Calu3 (cell line): ENCODE results near the gene CUL3. TPM values are rescaled to one million over a fixed set of nuclear protein-coding genes. Genes with fewer than 3 reads are reported as not detected.
"Not testable (repeated sequence)": the region's sequence is repeated elsewhere in the genome, so short reads cannot be mapped to it uniquely, and the experiment has no call there.

Experiments used
- BruUV-seq: library from RNA; stranded (reverse); fragments of 400-500 nt; replicated peaks from 2 replicates; lab custom pipeline; 2021; lab: Mats Ljungman, UMichigan
- CTCF ChIA-PET: fragments of 300-600 bp; sonication (Branson Sonifier 250); formaldehyde crosslinking; loops from one replicate; lab custom pipeline; 2022; ENCODE audit warnings: antibody characterized with exemption; lab: Charles Lee
- DNase-seq: peaks from one replicate; pipeline ENCODE4 v3.0.0; 2022
- H3K27ac Mint-ChIP-seq: one replicate; pipeline ENCODE4 v1.8.0; 2022; ENCODE audit warnings: mixed read lengths; ENCODE audit not compliant: unreplicated experiment
- H3K27me3 Mint-ChIP-seq: one replicate; pipeline ENCODE4 v1.8.0; 2022; ENCODE audit warnings: mixed read lengths; ENCODE audit not compliant: unreplicated experiment
- H3K36me3 Mint-ChIP-seq: one replicate; pipeline ENCODE4 v1.8.0; 2022; ENCODE audit warnings: mild to moderate bottlenecking, moderate library complexity, mixed read lengths; ENCODE audit not compliant: insufficient read depth, unreplicated experiment
- H3K4me1 Mint-ChIP-seq: one replicate; pipeline ENCODE4 v1.8.0; 2022; ENCODE audit warnings: mild to moderate bottlenecking, low read depth, mixed read lengths; ENCODE audit not compliant: unreplicated experiment
- H3K4me3 Mint-ChIP-seq: one replicate; pipeline ENCODE4 v1.8.0; 2022; ENCODE audit warnings: mild to moderate bottlenecking, low read depth, moderate library complexity, mixed read lengths; ENCODE audit not compliant: unreplicated experiment
- H3K9me3 Mint-ChIP-seq: one replicate; pipeline ENCODE4 v1.8.0; 2022; ENCODE audit warnings: low read depth, mixed read lengths; ENCODE audit not compliant: unreplicated experiment
- intact Hi-C: fragments of 100-400 bp; cut with micrococcal nuclease; formaldehyde crosslinking; loops from one replicate; pipeline ENCODE4 v1.10.0; 2022; ENCODE audit not compliant: unreplicated experiment
- total RNA-seq: library from RNA; stranded (reverse); gene quantifications from 2 replicates; pipeline ENCODE4 v1.2.3, GENCODE V29; 2022
- TF ChIP-seq, protein P1 (sequence below): fragments of 200-600 bp; IDR thresholded peaks from one replicate; pipeline ENCODE4 v1.8.0; 2022; ENCODE audit warnings: antibody characterized with exemption; ENCODE audit not compliant: unreplicated experiment

Gene CUL3
- total RNA-seq, 1 experiment from 2014 or later, result 89.3 TPM

- CTCF ChIA-PET, result interaction anchor here (0.9 kb wide), 1 partner anchor 99 kb away, joined by 3 read pairs; no protein-coding TSS in a partner anchor
- peak; percentile 27 for DNase-seq
- H3K27me3 Mint-ChIP-seq, result no peaks in the 10 kb centered on the region
- H3K4me3 Mint-ChIP-seq, result peak overlapping the region; percentile 91
- BruUV-seq, result no TSS peak
- peaks cover 38% of the 10 kb centered on the region for H3K36me3 Mint-ChIP-seq
- TF ChIP-seq, protein P1, sequence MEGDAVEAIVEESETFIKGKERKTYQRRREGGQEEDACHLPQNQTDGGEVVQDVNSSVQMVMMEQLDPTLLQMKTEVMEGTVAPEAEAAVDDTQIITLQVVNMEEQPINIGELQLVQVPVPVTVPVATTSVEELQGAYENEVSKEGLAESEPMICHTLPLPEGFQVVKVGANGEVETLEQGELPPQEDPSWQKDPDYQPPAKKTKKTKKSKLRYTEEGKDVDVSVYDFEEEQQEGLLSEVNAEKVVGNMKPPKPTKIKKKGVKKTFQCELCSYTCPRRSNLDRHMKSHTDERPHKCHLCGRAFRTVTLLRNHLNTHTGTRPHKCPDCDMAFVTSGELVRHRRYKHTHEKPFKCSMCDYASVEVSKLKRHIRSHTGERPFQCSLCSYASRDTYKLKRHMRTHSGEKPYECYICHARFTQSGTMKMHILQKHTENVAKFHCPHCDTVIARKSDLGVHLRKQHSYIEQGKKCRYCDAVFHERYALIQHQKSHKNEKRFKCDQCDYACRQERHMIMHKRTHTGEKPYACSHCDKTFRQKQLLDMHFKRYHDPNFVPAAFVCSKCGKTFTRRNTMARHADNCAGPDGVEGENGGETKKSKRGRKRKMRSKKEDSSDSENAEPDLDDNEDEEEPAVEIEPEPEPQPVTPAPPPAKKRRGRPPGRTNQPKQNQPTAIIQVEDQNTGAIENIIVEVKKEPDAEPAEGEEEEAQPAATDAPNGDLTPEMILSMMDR, result no peak
- H3K4me1 Mint-ChIP-seq, result peaks cover 22% of the 10 kb centered on the region
- H3K27ac Mint-ChIP-seq, result peak overlapping the region; percentile 95
- no peaks in the 10 kb centered on the region for H3K9me3 Mint-ChIP-seq
- intact Hi-C loops, result no loop called here
Measured at GRCh38 chr2:224584111-224584784, 915 bp downstream of the CUL3 start.

GRCh38 chr2:224583033-224583432, 2.1 kb downstream of the CUL3 start:
- peaks cover 24% of the 10 kb centered on the region for H3K4me1 Mint-ChIP-seq
- H3K4me3 Mint-ChIP-seq, result peak overlapping the region; percentile 91
- DNase-seq, BruUV-seq, intact Hi-C loops, H3K27me3 Mint-ChIP-seq, H3K9me3 Mint-ChIP-seq, H3K27ac Mint-ChIP-seq, CTCF ChIA-PET: not testable (repeated sequence)
- peaks cover 38% of the 10 kb centered on the region for H3K36me3 Mint-ChIP-seq

DNA sequence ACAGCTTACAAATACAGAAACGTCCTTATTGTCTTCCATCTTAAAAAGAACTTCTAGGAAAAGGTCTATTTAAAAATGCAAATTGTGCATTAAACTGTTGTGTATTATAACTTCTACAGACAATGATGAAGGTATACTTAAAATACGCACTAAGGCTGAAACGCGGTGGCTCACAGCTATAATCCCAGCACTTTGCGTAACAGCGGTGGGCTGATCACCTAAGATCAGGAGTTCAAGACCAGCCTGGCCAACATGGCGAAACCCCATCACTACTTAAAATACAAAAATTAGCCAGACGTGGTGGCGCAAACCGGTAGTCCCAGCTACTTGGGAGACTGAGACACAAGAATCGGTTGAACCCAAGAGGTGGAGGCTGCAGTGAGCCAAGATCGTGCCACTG, 4.9 kb downstream of the CUL3 start:
- DNase-seq, result no peak
- Mint-ChIP-seq H3K4me3 (no peak overlapping the region), H3K27ac (no peak overlapping the region), H3K4me1 (peaks cover 39% of the 10 kb centered on the region), H3K36me3 (peaks cover 26% of the 10 kb centered on the region), H3K9me3 (no peaks in the 10 kb centered on the region), H3K27me3 (no peaks in the 10 kb centered on the region)
- BruUV-seq, result no TSS peak
- TF ChIP-seq, protein P1, result no peak
- intact Hi-C loops, result no loop called here
- CTCF ChIA-PET, result no interaction called here

DNA sequence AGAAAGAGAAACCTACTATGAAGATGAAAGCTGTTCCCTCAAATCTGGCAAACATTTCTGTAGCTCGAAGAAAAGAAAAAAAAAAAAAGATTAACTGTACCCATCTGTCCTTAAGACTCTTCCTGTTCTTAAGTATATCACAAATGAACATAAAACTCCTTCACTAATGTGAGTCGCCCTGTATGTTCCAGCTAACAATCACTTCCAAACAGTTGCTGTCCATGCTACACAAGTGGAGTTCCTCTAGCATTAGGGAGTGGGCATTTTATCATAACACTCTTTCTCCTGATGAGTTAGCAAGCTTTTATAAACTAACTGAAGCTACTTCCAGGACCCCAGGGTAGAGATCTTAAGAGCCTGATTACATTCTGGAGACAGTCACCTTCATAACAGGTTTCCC, 5.8 kb downstream of the CUL3 start:
- no peak for DNase-seq
- TF ChIP-seq, protein P1, result no peak
- H3K4me3 Mint-ChIP-seq, result peak overlapping the region; percentile 57
- no peaks in the 10 kb centered on the region for H3K27me3 Mint-ChIP-seq
- H3K9me3 Mint-ChIP-seq, result no peaks in the 10 kb centered on the region
- H3K4me1 Mint-ChIP-seq, result peaks cover 48% of the 10 kb centered on the region
- BruUV-seq, result no TSS peak
- H3K36me3 Mint-ChIP-seq, result peaks cover 17% of the 10 kb centered on the region
- intact Hi-C loops, result loop anchor here (5.0 kb wide), 1 partner anchor 87 kb away; no protein-coding TSS in a partner anchor
- H3K27ac Mint-ChIP-seq, result peak overlapping the region; percentile 72
- CTCF ChIA-PET, result interaction anchor here (0.6 kb wide), 1 partner anchor 47 kb away, joined by 4 read pairs; no protein-coding TSS in a partner anchor

DNA sequence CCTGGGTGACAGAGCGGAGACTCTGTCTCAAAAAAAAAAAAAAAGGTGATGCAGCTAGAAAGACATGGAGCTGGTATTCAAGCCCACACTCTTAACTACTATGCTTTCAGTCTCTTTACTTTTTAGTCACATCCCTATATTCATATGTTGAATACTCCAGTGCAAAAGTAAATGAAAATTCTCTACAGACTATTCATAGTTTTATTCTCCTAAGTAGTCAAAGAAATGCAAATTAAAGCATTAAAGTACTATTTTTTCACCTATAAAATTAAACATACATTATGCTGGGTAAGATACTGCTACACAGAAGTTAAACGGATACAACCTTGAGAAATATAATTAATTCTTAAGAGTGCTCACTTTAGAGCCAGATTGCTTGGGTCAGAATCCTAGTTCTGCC, 7.6 kb downstream of the CUL3 start:
- H3K27me3 Mint-ChIP-seq, result no peaks in the 10 kb centered on the region
- H3K36me3 Mint-ChIP-seq, result peaks cover 2% of the 10 kb centered on the region
- no TSS peak for BruUV-seq
- no peak for DNase-seq
- no peak overlapping the region for H3K27ac Mint-ChIP-seq
- TF ChIP-seq, protein P1, result no peak
- H3K4me1 Mint-ChIP-seq, result peaks cover 54% of the 10 kb centered on the region
- CTCF ChIA-PET, result no interaction called here
- H3K9me3 Mint-ChIP-seq, result no peaks in the 10 kb centered on the region
- intact Hi-C loops, result loop anchor here (5.0 kb wide), 1 partner anchor 85 kb away; no protein-coding TSS in a partner anchor
- no peak overlapping the region for H3K4me3 Mint-ChIP-seq
